Transverse colon (tissue), 4 donors: ENCODE data around the gene RIMS3.

ENCODE experiments used
- CTCF ChIP-seq, 5 experiments: fragments of 200-600 bp in 3 of 5; fragments of 450-650 bp in 2 of 5; sonication (generic) in 3 of 5; IDR thresholded peaks; 1 replicate in 2 of 5; 2 replicates in 3 of 5; pipeline ENCODE4 v1.5.1; 2016 to 2017; ENCODE audit warnings: antibody characterized with exemption in 5 of 5, inconsistent platforms in 3 of 5, mild to moderate bottlenecking in 2 of 5, moderate library complexity in 1 of 5
- POLR2A ChIP-seq: fragments of 450-650 bp; IDR thresholded peaks from one replicate; pipeline ENCODE4 v1.6.1; 2016; ENCODE audit warnings: antibody characterized with exemption, mild to moderate bottlenecking, moderate library complexity
- POLR2AphosphoS5 ChIP-seq, 3 donors: sonication (generic); formaldehyde crosslinking; IDR thresholded peaks; one replicate each; pipeline ENCODE4 v1.6.1; 2016; ENCODE audit warnings: antibody characterized with exemption in 3 of 3

GRCh38 chr1:40663324-40664166 is 1.9 kb downstream of the RIMS3 start:
- TF ChIP-seq CTCF (IDR thresholded peaks at IDR 0.05), result no peak
- no peak for TF ChIP-seq POLR2AphosphoS5 (IDR thresholded peaks at IDR 0.05)
- TF ChIP-seq POLR2A, result no peak
